ENCODE data around the gene NOL3. TPM values are rescaled to one million over a fixed set of nuclear protein-coding genes. Genes with fewer than 3 reads are reported as not detected.

Gene NOL3
- total and polyA plus RNA-seq, 9 of the 15 experiments (the other 6 are each of a cell fraction or from before 2014, with no cell fraction given) = 0.45 to 14.0 (median 5.4) TPM

DNA sequence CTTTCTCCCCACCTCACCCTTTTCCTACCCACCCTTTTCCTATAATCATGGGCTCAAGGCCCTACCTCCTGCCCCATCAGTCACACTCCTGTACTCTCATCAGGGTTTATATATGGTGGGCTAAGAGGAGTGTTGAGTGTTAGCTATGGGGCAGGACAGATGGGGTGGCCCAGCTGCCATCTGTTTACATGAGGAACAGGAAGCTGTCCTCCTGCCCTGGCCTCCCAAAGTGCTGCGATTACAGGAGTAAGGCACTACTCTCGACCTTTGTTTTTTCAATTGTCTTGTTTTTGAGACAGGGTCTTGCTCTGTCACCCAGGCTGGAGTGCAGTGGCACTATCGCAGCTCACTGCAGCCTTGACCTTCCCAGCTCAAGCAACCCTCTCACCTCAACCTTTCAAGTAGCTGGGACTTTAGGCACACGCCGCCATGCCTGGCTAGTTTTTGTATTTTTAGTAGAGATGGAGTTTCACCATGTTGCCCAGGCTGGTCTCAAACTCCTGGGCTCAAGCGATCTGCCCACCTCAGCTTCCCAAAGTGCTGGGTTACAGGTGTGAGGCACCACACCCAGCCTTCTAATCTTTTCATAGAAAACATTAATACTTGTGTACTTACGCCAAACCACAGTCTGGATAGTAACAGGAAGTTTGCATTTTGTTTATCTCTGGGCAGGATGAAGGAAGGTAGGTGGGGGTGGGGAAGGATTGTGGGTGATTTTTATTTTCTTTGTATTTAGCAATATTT, 12.3 kb upstream of the NOL3 start:
- FAIRE-seq (no peak), ATAC-seq (no peak), DNase-seq (ENCODE audit: extremely low read depth in 1 of 4, low spot score in 3 of 4) (no peak)
- Histone ChIP-seq H3K27ac (ENCODE audit: extremely low read depth, low read depth, low read length) (no peak overlapping the region), H3K9me1 (ENCODE audit: control insufficient read depth, insufficient read depth, low read length) (no peaks in the 10 kb centered on the region), H2AFZ (ENCODE audit: low read depth, low read length) (no peak overlapping the region), H3K27me3 (ENCODE audit: control insufficient read depth in 2 of 2, insufficient read depth in 2 of 2, low read length in 2 of 2) (no peaks in the 10 kb centered on the region), H4K20me1 (replicated peaks; ENCODE audit: control insufficient read depth, insufficient read depth, low read length) (peaks cover 16% of the 10 kb centered on the region), H3K79me2 (ENCODE audit: control insufficient read depth, insufficient read depth, low read length) (peaks cover 28% of the 10 kb centered on the region), H3K4me3 (0 out of 2 replicates have a peak overlapping the region, but pooled peaks have one; percentile 73), H3K9ac (ENCODE audit: insufficient read depth in 1 of 2, low read depth in 2 of 2, low read length in 2 of 2) (no peak overlapping the region), H3K4me2 (ENCODE audit: insufficient read depth, low read length) (0 out of 2 replicates have a peak overlapping the region, but pooled peaks have one; percentile 87), H3K4me1 (replicated peaks in 1 of 2; ENCODE audit: control insufficient read depth in 2 of 2, insufficient read depth in 2 of 2, low read length in 2 of 2) (peaks cover 20 to 62% of the 10 kb centered on the region in 2 experiments), H3K36me3 (ENCODE audit: control insufficient read depth, insufficient read depth, low read length) (peaks cover 4% of the 10 kb centered on the region; the same call in 1 of the 3 replicates), H3K9me3 (replicated peaks; ENCODE audit: control insufficient read depth, insufficient read depth, low read depth, low read length) (no peaks in the 10 kb centered on the region)
- intact Hi-C loops (cut with micrococcal nuclease) = loop anchor here (2.0 to 5.0 kb wide), 2 partner anchors 181 to 203 kb away; no protein-coding TSS in a partner anchor
- TF ChIP-seq ZEB2 (IDR thresholded peaks at IDR 0.05) = peak; percentile 62
- peak; percentile 28; the same call in 1 of the 2 replicates for TF ChIP-seq ETV1 (tag; conservative IDR thresholded peaks at IDR 0.05; ENCODE audit: low read depth)
- peak; percentile 46; the same call in 1 of the 2 replicates for TF ChIP-seq SMARCE1 (IDR thresholded peaks at IDR 0.05)
- 0 out of 2 replicates have a peak, but pooled peaks have one; percentile 24 for TF ChIP-seq GABPA (tag; conservative IDR thresholded peaks at IDR 0.05; ENCODE audit: low read depth)
- 0 out of 2 replicates have a peak, but pooled peaks have one; percentile 26 for TF ChIP-seq SMARCA4 (IDR thresholded peaks at IDR 0.05)
- no peak for TF ChIP-seq THRAP3 (IDR thresholded peaks at IDR 0.05; ENCODE audit: borderline replicate concordance)
- TF ChIP-seq LEF1 (IDR thresholded peaks at IDR 0.05) = peak; percentile 36; the same call in 1 of the 2 replicates
- peak; percentile 41; the same call in 1 of the 2 replicates for TF ChIP-seq ARID1B (IDR thresholded peaks at IDR 0.05)
- TF ChIP-seq FOXP1 (CRISPR knock-in tag; IDR thresholded peaks at IDR 0.05) = no peak
- peak; percentile 34; the same call in 1 of the 2 replicates for TF ChIP-seq SOX6 (IDR thresholded peaks at IDR 0.05)
- TF ChIP-seq CBFA2T3 (IDR thresholded peaks at IDR 0.05) = 0 out of 2 replicates have a peak, but pooled peaks have one; percentile 17
- CTCF ChIA-PET (ENCODE audit: low intra/inter-chr PET ratio) = no interaction called here
- in situ Hi-C loops (cut with MboI) = loop anchor here (5.0 to 25.0 kb wide), 2 partner anchors 141 to 196 kb away; partner anchors contain the start of gene CES3
- BruUV-seq (replicated peaks) = TSS peak; percentile 49
- WGBS (ENCODE audit: insufficient coverage, low coverage, missing lambda C conversion rate) = 42% methylated on average over 7 of the region's 7 CpGs
- POLR2A ChIA-PET = interaction anchor here (0.6 to 1.6 kb wide), 2 partner anchors 22 to 32 kb away, joined by 4 read pairs; partner anchors contain the start of gene EXOC3L1
